H1 (cell line): ENCODE measurements around the gene CRY1. TPM values are rescaled to one million over a fixed set of nuclear protein-coding genes. Genes with fewer than 3 reads are reported as not detected.

Experiments
- ASH2L ChIP-seq: fragments of 200-600, 300-600 bp; sonication (generic); IDR thresholded peaks from one replicate; pipeline ENCODE4 v1.7.1; 2017; ENCODE audit warnings: low read length
- BCL11A ChIP-seq, 2 experiments: IDR thresholded peaks; one replicate each; pipeline ENCODE4 v1.6.1; 2011; ENCODE audit warnings: low read depth in 2 of 2, low read length in 2 of 2, mild to moderate bottlenecking in 2 of 2
- BRCA1 ChIP-seq: IDR thresholded peaks from 2 replicates; pipeline ENCODE4 v1.6.1; 2012; ENCODE audit warnings: low read depth, low read length, improper control_type of control experiment
- CEBPB ChIP-seq: IDR thresholded peaks from 2 replicates; pipeline ENCODE4 v1.6.1; 2012; ENCODE audit warnings: low read depth, low read length
- KDM5A ChIP-seq: fragments of 200-600 bp; IDR thresholded peaks from 2 replicates; pipeline ENCODE4 v1.7.1; 2012; ENCODE audit warnings: mild to moderate bottlenecking, low read length, inconsistent platforms, mixed read lengths
- POLR2A ChIP-seq, 2 experiments: IDR thresholded peaks; 1 replicate in 1 of 2; 2 replicates in 1 of 2; pipeline ENCODE4 v1.6.1; 2011; ENCODE audit warnings: low read depth in 2 of 2, low read length in 2 of 2, mild to moderate bottlenecking in 2 of 2; ENCODE audit errors: control extremely low read depth in 1 of 2
- RAD21 ChIP-seq, 2 experiments: IDR thresholded peaks in 1 of 2; conservative IDR thresholded peaks in 1 of 2; 2 replicates each; pipeline ENCODE4 v1.6.1; 2011; ENCODE audit warnings: low read depth in 2 of 2, low read length in 2 of 2, improper control_type of control experiment in 1 of 2, inconsistent platforms in 1 of 2, mild to moderate bottlenecking in 1 of 2, moderate library complexity in 1 of 2
- SP4 ChIP-seq: IDR thresholded peaks from 2 replicates; pipeline ENCODE4 v1.6.1; 2012; ENCODE audit warnings: low read length, inconsistent platforms
- SRF ChIP-seq: IDR thresholded peaks from 2 replicates; pipeline ENCODE4 v1.6.1; 2011; ENCODE audit warnings: mild to moderate bottlenecking, low read depth, low read length, moderate library complexity
- polyA plus RNA-seq, 7 experiments: library from polyadenylated mRNA; depleted of rRNA in 3 of 7; stranded (reverse) in 5 of 7; unstranded in 2 of 7; fragments of >200 nt in 5 of 7; fragments of 200-250 nt in 2 of 7; gene quantifications; 1 replicate in 5 of 7; 2 replicates in 1 of 7; 4 replicates in 1 of 7; pipeline versions ENCODE4 v1.2.1 to v1.2.3, GENCODE V29; 2011 to 2013; ENCODE audit warnings: missing spikeins in 2 of 7, mixed read lengths in 2 of 7
- total RNA-seq: library from RNA; stranded (reverse); fragmentation: NEBNext Ultra II Directional; extraction: Animal tissue kit (Norgen Biotek cat#: 25700); gene quantifications from 2 replicates; pipeline ENCODE4 v1.2.1, GENCODE V29; 2021
- TF ChIP-seq, protein P1 (sequence below): fragments of 300-600 bp; sonication (generic); IDR thresholded peaks from 2 replicates; pipeline ENCODE4 v1.7.1; 2012; ENCODE audit warnings: low read length, moderate library complexity, mild to moderate bottlenecking, inconsistent platforms; ENCODE audit not compliant: insufficient replicate concordance
- TF ChIP-seq, protein P2 (sequence below): IDR thresholded peaks from 2 replicates; pipeline ENCODE4 v1.6.1; 2012; ENCODE audit warnings: low read length, inconsistent platforms

The CRY1 gene
- total and polyA plus RNA-seq, 2 of the 8 experiments (the other 6 are each of a cell fraction or from before 2014, with no cell fraction given): 13.6 to 25.1 TPM

DNA sequence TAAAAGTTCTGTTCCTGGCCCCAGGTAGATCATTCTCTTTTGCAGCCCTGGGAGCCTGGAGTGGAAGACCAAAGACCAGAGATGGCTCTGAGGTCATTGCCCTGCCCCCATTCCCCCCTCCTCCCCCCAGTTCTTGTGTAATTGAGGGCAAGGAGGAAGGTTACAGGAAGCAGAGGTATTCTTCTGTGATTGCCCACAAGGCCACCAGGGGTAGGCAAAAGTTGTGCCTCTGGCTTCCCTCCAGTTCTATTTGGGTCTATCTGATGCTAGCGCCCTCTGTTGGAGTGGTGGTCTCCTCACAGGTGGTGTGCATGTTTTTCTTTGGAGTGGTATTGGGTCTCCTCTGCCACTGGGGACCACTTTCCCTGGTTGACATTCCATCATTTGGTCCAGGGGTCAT lies 41.2 kb upstream of the CRY1 start (continued):
- TF ChIP-seq, protein P1, sequence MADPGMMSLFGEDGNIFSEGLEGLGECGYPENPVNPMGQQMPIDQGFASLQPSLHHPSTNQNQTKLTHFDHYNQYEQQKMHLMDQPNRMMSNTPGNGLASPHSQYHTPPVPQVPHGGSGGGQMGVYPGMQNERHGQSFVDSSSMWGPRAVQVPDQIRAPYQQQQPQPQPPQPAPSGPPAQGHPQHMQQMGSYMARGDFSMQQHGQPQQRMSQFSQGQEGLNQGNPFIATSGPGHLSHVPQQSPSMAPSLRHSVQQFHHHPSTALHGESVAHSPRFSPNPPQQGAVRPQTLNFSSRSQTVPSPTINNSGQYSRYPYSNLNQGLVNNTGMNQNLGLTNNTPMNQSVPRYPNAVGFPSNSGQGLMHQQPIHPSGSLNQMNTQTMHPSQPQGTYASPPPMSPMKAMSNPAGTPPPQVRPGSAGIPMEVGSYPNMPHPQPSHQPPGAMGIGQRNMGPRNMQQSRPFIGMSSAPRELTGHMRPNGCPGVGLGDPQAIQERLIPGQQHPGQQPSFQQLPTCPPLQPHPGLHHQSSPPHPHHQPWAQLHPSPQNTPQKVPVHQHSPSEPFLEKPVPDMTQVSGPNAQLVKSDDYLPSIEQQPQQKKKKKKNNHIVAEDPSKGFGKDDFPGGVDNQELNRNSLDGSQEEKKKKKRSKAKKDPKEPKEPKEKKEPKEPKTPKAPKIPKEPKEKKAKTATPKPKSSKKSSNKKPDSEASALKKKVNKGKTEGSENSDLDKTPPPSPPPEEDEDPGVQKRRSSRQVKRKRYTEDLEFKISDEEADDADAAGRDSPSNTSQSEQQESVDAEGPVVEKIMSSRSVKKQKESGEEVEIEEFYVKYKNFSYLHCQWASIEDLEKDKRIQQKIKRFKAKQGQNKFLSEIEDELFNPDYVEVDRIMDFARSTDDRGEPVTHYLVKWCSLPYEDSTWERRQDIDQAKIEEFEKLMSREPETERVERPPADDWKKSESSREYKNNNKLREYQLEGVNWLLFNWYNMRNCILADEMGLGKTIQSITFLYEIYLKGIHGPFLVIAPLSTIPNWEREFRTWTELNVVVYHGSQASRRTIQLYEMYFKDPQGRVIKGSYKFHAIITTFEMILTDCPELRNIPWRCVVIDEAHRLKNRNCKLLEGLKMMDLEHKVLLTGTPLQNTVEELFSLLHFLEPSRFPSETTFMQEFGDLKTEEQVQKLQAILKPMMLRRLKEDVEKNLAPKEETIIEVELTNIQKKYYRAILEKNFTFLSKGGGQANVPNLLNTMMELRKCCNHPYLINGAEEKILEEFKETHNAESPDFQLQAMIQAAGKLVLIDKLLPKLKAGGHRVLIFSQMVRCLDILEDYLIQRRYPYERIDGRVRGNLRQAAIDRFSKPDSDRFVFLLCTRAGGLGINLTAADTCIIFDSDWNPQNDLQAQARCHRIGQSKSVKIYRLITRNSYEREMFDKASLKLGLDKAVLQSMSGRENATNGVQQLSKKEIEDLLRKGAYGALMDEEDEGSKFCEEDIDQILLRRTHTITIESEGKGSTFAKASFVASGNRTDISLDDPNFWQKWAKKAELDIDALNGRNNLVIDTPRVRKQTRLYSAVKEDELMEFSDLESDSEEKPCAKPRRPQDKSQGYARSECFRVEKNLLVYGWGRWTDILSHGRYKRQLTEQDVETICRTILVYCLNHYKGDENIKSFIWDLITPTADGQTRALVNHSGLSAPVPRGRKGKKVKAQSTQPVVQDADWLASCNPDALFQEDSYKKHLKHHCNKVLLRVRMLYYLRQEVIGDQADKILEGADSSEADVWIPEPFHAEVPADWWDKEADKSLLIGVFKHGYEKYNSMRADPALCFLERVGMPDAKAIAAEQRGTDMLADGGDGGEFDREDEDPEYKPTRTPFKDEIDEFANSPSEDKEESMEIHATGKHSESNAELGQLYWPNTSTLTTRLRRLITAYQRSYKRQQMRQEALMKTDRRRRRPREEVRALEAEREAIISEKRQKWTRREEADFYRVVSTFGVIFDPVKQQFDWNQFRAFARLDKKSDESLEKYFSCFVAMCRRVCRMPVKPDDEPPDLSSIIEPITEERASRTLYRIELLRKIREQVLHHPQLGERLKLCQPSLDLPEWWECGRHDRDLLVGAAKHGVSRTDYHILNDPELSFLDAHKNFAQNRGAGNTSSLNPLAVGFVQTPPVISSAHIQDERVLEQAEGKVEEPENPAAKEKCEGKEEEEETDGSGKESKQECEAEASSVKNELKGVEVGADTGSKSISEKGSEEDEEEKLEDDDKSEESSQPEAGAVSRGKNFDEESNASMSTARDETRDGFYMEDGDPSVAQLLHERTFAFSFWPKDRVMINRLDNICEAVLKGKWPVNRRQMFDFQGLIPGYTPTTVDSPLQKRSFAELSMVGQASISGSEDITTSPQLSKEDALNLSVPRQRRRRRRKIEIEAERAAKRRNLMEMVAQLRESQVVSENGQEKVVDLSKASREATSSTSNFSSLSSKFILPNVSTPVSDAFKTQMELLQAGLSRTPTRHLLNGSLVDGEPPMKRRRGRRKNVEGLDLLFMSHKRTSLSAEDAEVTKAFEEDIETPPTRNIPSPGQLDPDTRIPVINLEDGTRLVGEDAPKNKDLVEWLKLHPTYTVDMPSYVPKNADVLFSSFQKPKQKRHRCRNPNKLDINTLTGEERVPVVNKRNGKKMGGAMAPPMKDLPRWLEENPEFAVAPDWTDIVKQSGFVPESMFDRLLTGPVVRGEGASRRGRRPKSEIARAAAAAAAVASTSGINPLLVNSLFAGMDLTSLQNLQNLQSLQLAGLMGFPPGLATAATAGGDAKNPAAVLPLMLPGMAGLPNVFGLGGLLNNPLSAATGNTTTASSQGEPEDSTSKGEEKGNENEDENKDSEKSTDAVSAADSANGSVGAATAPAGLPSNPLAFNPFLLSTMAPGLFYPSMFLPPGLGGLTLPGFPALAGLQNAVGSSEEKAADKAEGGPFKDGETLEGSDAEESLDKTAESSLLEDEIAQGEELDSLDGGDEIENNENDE: no peak
- TF ChIP-seq ASH2L (no peak), CEBPB (peak; percentile 76), SP4 (no peak), KDM5A (no peak), POLR2A (IDR thresholded peaks at IDR 0.05; ENCODE audit: control extremely low read depth in 1 of 2, low read depth in 2 of 2, low read length in 2 of 2) (no peak), BCL11A (IDR thresholded peaks at IDR 0.05; ENCODE audit: low read depth in 2 of 2, low read length in 2 of 2) (no peak), RAD21 (IDR thresholded peaks at IDR 0.05 in 1 of 2, conservative IDR thresholded peaks at IDR 0.05 in 1 of 2; ENCODE audit: low read depth in 2 of 2, low read length in 2 of 2) (peak; percentile 66 to 75), SRF (no peak), BRCA1 (no peak)
- TF ChIP-seq, protein P2, sequence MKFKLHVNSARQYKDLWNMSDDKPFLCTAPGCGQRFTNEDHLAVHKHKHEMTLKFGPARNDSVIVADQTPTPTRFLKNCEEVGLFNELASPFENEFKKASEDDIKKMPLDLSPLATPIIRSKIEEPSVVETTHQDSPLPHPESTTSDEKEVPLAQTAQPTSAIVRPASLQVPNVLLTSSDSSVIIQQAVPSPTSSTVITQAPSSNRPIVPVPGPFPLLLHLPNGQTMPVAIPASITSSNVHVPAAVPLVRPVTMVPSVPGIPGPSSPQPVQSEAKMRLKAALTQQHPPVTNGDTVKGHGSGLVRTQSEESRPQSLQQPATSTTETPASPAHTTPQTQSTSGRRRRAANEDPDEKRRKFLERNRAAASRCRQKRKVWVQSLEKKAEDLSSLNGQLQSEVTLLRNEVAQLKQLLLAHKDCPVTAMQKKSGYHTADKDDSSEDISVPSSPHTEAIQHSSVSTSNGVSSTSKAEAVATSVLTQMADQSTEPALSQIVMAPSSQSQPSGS: no peak
